T follicular helper cell (primary cell): ENCODE measurements around the gene B3GLCT.
"Not testable (repeated sequence)": the region's sequence is repeated elsewhere in the genome, so short reads cannot be mapped to it uniquely, and the experiment has no call there.

Source experiments
- DNase-seq: peaks from one replicate; pipeline ENCODE4 v3.0.0-alpha.2; 2020; ENCODE audit warnings: low read depth

Gene B3GLCT

GRCh38 chr13:31278869-31279268, 79.1 kb downstream of the B3GLCT start:
- no peak for DNase-seq

DNA sequence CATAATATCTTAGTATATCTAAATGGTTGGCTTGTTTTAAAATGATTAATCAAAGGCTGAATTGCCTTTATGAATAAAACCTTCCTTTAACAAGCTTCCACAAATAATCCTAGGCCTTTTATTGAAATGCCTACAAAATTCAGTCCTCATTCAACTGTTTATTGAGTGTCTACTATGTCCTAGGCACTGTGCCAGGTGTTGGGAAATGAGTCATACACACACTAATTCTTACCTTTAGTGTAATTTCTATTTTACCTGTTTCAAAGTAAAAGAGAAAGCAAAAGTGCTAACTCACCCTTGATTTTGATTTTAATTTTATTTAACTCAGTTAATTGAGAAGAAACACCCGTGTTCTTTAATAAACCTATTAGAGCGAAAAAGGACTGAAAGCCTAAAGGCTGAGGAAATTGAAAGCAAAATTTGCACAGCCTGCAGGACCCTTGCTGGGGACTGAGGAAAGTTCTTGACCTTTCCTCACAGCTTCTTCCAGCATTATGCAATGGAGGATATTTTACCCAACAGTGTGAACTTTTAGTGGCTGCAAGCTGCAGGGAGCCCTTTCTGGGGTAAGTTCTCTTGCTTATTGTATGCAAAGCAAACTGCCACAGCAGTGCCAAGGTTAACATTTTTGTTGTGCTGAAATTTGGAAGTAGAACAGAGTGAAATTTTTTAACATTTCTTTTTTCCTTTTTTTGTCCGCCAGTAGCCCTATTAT, 83.1 kb downstream of the B3GLCT start:
- no peak for DNase-seq

- DNase-seq, result no peak
Measured at GRCh38 chr13:31286930-31287329, 87.2 kb downstream of the B3GLCT start.

DNA sequence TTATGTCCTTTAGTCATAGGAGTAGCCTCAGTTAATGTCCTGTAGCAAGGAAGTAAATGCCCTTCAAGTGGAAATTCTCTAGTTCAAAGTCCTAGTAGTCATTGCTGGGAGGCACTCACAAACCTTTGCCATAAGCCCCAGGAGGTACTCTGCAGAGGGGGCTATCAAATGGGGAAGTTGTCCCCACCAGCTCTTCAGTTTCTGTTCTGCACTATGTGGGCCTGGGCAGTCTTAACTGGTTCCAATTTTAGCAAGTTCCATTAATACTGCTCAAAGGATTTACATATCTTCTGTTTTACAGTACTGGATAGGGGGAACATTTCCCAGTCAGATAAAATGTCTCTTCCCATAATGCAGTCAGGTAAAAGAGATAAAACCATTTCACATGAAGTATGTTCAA, 101.3 kb downstream of the B3GLCT start:
- no peak for DNase-seq

- DNase-seq, result no peak
Measured at GRCh38 chr13:31310356-31310755, 110.6 kb downstream of the B3GLCT start.

DNA sequence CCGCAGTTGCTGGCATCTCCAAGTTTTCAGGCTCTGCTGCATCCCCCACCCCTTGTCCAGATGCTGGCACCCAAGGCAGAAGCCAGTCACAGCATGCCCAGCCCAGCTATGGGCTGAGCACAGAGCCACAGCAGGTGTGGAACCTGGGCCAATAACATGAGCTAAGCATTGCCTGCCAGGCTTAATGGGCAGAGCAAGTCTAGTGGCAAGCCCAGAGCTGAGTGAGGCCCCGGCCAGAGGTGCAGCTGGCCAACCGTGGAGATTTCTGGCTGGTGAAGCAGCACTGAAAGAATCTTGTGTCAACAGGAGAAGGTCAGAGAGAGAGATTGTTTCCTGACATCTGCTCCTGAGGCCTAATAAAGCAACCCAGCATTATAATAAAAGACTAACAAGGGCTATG, 111.0 kb downstream of the B3GLCT start:
- DNase-seq, result no peak

DNA sequence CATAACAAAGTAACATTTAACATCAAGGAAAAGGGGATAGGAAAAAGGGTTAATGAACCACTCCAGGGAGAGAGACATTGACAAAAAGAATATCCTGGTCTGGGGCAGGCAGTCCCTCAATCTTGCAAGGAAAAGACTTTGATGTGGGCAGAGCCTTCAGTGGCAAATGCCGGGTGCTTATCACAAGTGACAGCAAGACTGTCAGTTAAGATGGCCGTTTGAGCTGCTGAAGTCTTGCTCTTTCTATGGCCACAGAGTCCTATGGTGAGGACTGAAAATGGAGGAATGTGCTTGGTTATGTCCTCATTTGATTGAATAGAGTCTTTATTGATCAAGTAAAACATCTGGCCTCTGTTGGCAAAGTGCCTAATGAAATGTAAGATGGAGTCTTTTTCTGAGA, 112.1 kb downstream of the B3GLCT start:
- DNase-seq, result no peak

- DNase-seq, result no peak
Measured at GRCh38 chr13:31314961-31315360, 115.2 kb downstream of the B3GLCT start.

DNA sequence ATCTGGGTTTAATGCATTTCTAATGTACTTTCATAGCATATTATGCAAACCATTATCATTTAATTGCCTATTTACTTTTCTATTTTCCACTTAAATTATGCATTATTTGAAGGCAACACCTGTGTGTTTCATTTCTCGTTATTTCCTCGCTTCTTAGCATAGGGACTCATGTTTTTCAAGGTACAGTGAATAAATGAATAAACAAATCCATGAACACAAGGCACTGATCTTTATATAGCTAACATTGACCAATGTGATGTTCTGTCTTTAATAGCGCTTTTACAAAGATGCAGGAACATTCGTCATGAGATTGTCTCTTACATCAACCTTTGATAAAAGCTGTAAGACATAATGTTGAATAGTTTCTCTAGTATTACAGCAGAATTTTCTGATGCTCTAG, 121.2 kb downstream of the B3GLCT start:
- DNase-seq, result no peak

DNA sequence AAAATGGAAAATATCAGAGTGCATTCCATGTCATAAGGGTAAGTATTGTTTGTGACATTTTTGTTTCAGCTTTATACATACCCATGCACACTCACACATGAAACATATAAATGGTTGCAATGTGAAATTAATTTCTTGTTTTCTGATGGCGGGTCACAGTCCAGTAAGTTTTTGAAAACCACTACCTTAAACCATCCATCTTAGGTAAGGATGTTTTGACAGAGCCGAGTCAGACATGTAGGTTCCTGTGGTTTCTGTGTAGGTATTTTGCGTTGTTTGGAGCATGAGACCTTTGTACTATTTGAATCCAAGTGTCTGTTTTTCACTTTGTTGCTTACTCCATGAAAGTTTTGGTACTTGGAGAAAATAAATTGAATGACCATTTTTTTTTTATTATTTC, 121.7 kb downstream of the B3GLCT start:
- no peak for DNase-seq

DNA sequence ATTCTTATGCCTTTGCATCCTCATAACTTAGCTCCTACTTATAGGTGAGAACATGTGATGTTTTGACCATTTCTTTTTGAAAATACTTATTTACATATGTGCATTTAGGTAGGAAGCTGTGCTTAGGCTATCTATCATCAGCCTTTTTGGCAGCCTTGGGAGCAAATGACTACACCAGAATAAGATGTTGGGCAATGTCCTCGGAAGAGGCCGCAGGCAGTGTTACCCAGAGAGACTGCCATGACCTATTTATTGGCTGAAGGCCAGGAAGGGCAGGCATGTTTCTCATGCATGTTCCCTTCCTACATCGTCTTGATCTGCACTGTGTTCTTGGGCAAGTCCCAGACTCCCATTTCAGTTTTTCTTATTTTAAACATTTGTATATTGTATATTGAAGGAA, 122.3 kb downstream of the B3GLCT start:
- no peak for DNase-seq

DNA sequence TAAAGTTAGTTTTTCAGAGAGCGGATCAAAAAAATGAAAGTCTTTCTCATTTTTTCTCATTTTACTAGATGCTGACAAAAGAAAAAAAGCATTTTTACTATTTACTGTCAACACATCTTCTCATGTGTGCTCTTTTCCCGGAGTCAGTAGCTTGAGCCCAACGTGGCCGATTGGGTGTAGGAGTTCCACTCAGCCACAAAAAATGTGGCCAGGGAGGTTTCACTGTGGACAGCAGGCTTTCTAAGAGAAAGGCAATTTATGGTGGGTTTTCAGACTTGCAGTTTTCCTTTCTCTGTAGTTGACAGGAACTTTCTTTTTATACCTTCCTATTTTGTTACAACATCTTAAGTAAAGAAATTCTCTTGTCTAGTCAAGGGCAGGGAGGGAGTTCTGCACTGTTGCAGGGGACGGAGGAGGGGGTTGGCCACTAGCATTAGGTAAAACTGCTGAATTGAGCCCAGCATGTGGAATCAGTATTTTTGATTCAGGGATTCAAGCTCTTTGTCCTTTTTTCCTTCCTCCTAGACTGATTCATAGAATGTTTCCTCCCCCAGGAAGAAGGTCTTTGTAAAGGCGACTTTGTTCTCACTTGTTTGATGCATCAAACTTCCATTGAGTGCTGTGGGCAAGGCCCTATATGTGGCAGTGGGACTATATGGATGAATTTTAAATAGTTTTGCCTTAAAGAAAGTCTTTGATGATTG, 123.1 kb downstream of the B3GLCT start:
- DNase-seq, result no peak

- no peak for DNase-seq
Measured at GRCh38 chr13:31327182-31327860, 127.5 kb downstream of the B3GLCT start.

DNA sequence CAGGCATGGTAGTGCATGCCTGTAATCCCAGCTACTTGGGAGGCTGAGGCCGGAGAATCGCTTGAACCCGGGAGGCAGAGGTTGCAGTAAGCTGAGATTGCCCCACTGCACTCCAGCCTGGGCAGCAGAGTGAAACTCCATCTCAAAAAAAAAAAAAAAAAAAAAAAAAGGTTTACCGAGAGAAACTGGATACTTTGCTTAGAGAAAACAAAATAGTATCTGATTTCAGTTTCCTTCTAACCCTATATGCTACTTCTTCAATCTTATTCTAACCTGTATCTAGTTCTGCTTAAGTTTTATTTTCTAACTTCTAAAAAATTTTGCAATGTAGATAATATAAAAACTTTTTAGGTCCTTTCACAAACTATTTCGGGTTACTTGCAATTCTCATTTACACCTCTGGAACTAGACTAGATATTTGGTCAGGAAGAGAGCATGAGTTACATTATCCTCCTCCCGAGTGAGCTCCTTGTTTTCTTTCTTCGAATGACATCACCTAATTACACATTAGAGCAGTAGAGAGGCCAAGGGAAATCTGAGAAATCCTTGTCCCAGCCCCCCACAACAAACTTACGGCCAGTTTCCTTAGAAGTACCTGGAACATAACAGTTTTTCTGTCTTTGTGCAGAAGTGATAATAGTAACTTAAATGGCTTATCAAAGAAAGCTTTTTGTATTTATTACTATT, 128.9 kb downstream of the B3GLCT start:
- no peak for DNase-seq

DNA sequence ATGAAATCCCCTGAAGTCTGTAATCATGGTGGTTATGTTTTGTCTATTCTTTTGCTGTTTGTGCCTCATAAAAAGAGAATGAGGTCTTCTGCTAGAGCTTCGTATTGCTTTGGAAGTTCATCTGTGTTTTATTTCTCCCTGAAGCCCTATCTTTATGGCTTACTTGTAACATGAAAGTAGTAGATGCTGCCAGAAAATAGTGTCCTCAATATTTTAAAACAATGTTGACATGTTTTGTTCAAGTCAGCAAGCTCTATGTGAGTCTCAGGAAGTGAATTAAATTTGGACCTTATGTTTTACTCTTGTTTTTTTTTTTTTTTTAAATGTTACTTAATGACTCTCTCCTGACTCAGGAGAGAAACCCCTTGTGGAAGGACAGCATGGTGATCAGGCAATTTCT, 130.5 kb downstream of the B3GLCT start:
- no peak for DNase-seq

DNA sequence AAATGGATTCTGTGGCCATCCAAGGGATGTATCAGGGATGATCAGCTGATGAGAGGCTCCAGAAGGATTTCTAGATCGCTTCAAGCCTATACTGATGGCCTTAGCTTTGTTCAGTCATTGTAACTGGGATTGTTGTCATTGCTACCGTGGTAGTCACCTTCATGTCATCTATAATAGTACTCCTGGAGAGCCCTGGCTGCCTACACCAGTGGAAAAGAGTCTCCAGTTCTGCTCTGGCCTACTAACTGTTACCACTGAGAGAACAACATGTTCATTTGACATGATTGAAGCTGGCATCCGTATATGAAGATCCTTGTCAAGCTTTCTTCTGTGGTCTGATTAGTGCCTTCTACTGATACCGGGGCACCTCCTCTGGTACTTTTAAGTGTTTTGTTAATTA, 131.3 kb downstream of the B3GLCT start:
- no peak for DNase-seq

DNA sequence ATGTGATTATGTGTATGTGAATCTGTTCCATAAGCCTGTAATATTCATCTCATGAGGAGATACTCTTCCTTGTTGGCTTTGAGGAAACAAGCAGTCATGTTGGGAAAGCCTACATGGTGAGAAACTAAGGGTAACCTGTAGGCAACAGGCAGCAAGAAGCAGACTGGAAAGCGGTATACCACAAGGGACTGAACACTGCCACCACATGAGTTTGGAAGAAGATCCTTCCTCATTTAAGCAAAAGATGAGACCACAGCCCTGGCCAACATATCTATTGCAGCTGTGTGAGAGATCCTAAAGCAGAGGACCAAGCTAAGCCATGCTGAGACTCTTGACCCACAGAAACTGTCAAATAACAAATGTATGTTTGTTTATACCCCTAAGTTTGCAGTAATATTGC, 134.8 kb downstream of the B3GLCT start:
- no peak for DNase-seq

GRCh38 chr13:31334994-31335557, 135.3 kb downstream of the B3GLCT start:
- DNase-seq, result no peak

DNA sequence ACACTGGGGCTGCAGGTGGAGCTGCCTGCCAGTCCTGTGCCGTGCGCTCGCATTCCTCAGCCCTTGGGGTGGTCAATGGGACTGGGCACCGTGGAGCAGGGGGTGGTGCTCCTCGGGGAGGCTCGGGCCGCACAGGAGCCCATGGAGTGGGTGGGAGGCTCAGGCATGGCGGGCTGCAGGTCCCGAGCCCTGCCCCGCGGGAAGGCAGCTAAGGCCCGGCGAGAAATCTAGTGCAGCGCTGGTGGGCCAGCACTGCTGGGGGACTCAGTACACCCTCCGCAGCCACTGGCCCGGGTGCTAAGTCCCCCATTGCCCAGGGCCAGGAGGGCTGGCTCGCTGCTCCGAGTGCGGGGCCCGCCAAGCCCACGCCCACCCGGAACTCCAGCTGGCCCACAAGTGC, 139.8 kb downstream of the B3GLCT start:
- not testable (repeated sequence) for DNase-seq

DNA sequence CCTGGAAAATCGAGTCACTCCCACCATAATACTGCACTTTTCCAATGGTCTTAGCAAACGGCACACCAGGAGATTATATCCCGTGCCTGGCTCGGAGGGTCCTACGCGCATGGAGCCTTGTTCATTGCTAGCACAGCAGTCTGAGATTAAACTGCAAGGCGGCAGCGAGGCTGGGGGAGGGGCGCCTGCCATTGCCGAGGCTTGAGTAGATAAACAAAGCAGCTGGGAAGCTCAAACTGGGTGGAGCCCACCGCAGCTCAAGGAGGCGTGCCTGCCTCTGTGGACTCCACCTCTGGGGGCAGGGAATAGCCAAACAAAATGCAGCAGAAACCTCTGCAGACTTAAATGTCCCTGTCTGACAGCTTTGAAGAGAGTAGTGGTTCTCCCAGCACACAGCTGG, 141.1 kb downstream of the B3GLCT start:
- not testable (repeated sequence) for DNase-seq

DNA sequence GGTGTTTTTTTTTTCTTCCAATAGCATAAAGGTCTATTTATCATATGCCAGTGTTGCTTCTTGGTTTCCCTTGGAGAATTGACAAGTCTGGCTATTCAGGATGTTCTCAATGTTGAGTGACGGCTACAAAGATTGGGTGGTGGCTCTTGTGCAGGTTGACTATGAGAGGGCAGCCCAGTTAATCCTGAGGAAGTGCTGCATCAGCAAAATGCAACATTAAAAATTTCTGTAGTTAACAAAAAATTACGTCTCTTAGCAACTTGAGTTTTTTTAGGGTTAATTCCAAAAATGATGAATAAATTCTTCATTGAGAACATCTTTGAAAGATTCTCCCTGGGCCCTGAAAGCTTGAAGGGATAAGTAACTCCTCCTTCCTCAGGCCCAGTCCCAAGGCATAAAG, 147.1 kb downstream of the B3GLCT start:
- no peak for DNase-seq

- no peak for DNase-seq
Measured at GRCh38 chr13:31349156-31349555, 149.4 kb downstream of the B3GLCT start.
